GM12878 (cell line): ENCODE results near the gene MYO3B. TPM values are rescaled to one million over a fixed set of nuclear protein-coding genes. Genes with fewer than 3 reads are reported as not detected.

Source experiments
- ATAC-seq: fragments of 200-7000 bp; cut with Tn5 transposase; 3 replicates; pipeline ENCODE4 v1.9.1; 2020; ENCODE audit warnings: mild to moderate bottlenecking, moderate library complexity
- BruUV-seq: library from RNA; stranded (reverse); fragments of 400-500 nt; replicated peaks from 2 replicates; lab custom pipeline; 2021; lab: Mats Ljungman, UMichigan
- CTCF ChIA-PET: fragments of 300-600 bp; sonication (Branson Sonifier 250); formaldehyde crosslinking; extraction: SDS; loops from one replicate; lab custom pipeline; 2021; ENCODE audit warnings: inconsistent platforms; lab: Yijun Ruan, JAX
- POLR2A ChIA-PET: fragments of 350-600 bp; formaldehyde crosslinking; extraction: SDS; loops from one replicate; lab custom pipeline; 2021; ENCODE audit warnings: inconsistent platforms; lab: Charles Lee
- RAD21 ChIA-PET: fragments of 300-600 bp; sonication (Branson Sonifier 250); formaldehyde crosslinking; loops from one replicate; lab custom pipeline; 2023; ENCODE audit warnings: antibody characterized with exemption; ENCODE audit not compliant: unreplicated experiment; lab: Charles Lee
- SMC1A ChIA-PET: fragments of 300-600 bp; sonication (Branson Sonifier 250); formaldehyde crosslinking; loops from one replicate; lab custom pipeline; 2023; ENCODE audit not compliant: unreplicated experiment, uncharacterized antibody; lab: Charles Lee
- DNase-seq: peaks from one replicate; pipeline ENCODE4 v3.0.0-alpha.2; 2011; ENCODE audit warnings: low read depth, low spot score
- FAIRE-seq: peaks from 3 replicates; lab custom pipeline; 2011; peaks lifted over from hg19 to GRCh38; lab: Jason Lieb, UNC
- H2AFZ ChIP-seq: 2 replicates; pipeline ENCODE4 v1.6.0; 2011; ENCODE audit warnings: low read depth, low read length, control low read depth; ENCODE audit not compliant: control insufficient read depth
- H3K27ac ChIP-seq: 2 replicates; pipeline ENCODE4 v1.5.1; 2011; ENCODE audit warnings: control low read depth; ENCODE audit not compliant: control insufficient read depth, insufficient read depth
- H3K27me3 ChIP-seq, 2 experiments: replicated peaks in 1 of 2; 2 replicates each; pipeline versions ENCODE4 v1.6.0 to v1.6.1; 2011; ENCODE audit warnings: low read length in 1 of 2; ENCODE audit not compliant: control insufficient read depth in 2 of 2, insufficient read depth in 2 of 2
- H3K36me3 ChIP-seq, 2 experiments: 2 replicates each; pipeline ENCODE4 v1.5.1; 2011; ENCODE audit warnings: low read length in 1 of 2; ENCODE audit not compliant: control insufficient read depth in 2 of 2, insufficient read depth in 2 of 2
- H3K4me1 ChIP-seq: 2 replicates; pipeline ENCODE4 v1.6.1; 2011; ENCODE audit warnings: mild to moderate bottlenecking, low read length, moderate library complexity, mixed read lengths; ENCODE audit not compliant: control insufficient read depth, insufficient read depth
- H3K4me2 ChIP-seq: 2 replicates; pipeline ENCODE4 v1.6.0; 2011; ENCODE audit warnings: control low read depth; ENCODE audit not compliant: control insufficient read depth, insufficient read depth
- H3K4me3 ChIP-seq: fragments of 200-600 bp; sonication (generic); 2 replicates; pipeline ENCODE4 v1.5.1; 2016
- H3K79me2 ChIP-seq: 2 replicates; pipeline ENCODE4 v1.6.0; 2011; ENCODE audit warnings: low read length; ENCODE audit not compliant: control insufficient read depth, insufficient read depth
- H3K9ac ChIP-seq: 2 replicates; pipeline ENCODE4 v1.8.0; 2011; ENCODE audit warnings: low read length, control low read depth, mixed read lengths; ENCODE audit not compliant: control insufficient read depth, insufficient read depth
- H3K9me3 ChIP-seq: replicated peaks from 3 replicates; pipeline ENCODE4 v1.5.1; 2011; ENCODE audit warnings: mild to moderate bottlenecking, low read length; ENCODE audit not compliant: control insufficient read depth, insufficient read depth
- H4K20me1 ChIP-seq: 2 replicates; pipeline ENCODE4 v1.6.0; 2011; ENCODE audit not compliant: control insufficient read depth, insufficient read depth
- BCL3 ChIP-seq: IDR thresholded peaks from 2 replicates; pipeline ENCODE4 v1.6.1; 2011; ENCODE audit warnings: borderline replicate concordance, low read depth, mild to moderate bottlenecking, moderate library complexity, low read length; ENCODE audit not compliant: insufficient read depth, poor library complexity, severe bottlenecking
- BHLHE40 ChIP-seq, 2 experiments: fragments of 450-650 bp in 1 of 2; IDR thresholded peaks; 2 replicates each; pipeline ENCODE4 v1.6.1; 2011 to 2017; ENCODE audit warnings: low read depth in 2 of 2, borderline replicate concordance in 1 of 2, improper control_type of control experiment in 1 of 2, low read length in 1 of 2, mild to moderate bottlenecking in 1 of 2
- CHD4 ChIP-seq: fragments of 200-600 bp; sonication (generic); IDR thresholded peaks from 2 replicates; pipeline ENCODE4 v1.6.1; 2016; ENCODE audit warnings: mild to moderate bottlenecking
- ETV6 ChIP-seq, 2 experiments: fragments of 450-650 bp in 1 of 2; IDR thresholded peaks in 1 of 2; conservative IDR thresholded peaks in 1 of 2; 2 replicates each; pipeline ENCODE4 v1.6.1; 2014; ENCODE audit warnings: antibody characterized with exemption in 1 of 2, borderline replicate concordance in 1 of 2, low read depth in 1 of 2, mild to moderate bottlenecking in 1 of 2, moderate library complexity in 1 of 2
- JUNB ChIP-seq: IDR thresholded peaks from 2 replicates; pipeline ENCODE4 v1.6.1; 2016; ENCODE audit warnings: antibody characterized with exemption, mild to moderate bottlenecking
- RAD51 ChIP-seq: fragments of 450-650 bp; IDR thresholded peaks from 2 replicates; pipeline ENCODE4 v1.6.1; 2016; ENCODE audit warnings: moderate library complexity, mild to moderate bottlenecking, inconsistent platforms
- RBBP5 ChIP-seq: fragments of 200-600 bp; sonication (generic); conservative IDR thresholded peaks from 2 replicates; pipeline ENCODE4 v1.6.1; 2016
- SIN3A ChIP-seq: IDR thresholded peaks from 2 replicates; pipeline ENCODE4 v1.6.1; 2012; ENCODE audit warnings: low read depth, low read length, improper control_type of control experiment
- SREBF2 ChIP-seq: IDR thresholded peaks from 2 replicates; pipeline ENCODE4 v1.6.1; 2012; ENCODE audit warnings: mild to moderate bottlenecking, low read length
- ZBED1 ChIP-seq: IDR thresholded peaks from 2 replicates; pipeline ENCODE4 v1.6.1; 2016; ENCODE audit warnings: borderline replicate concordance
- ZBTB4 ChIP-seq: fragments of 450-650 bp; formaldehyde crosslinking; IDR thresholded peaks from 2 replicates; pipeline ENCODE4 v1.4.0; 2022; ENCODE audit warnings: mild to moderate bottlenecking, moderate library complexity
- ZNF207 ChIP-seq: fragments of 450-650 bp; IDR thresholded peaks from 2 replicates; pipeline ENCODE4 v1.6.1; 2014; ENCODE audit warnings: antibody characterized with exemption, mild to moderate bottlenecking, borderline replicate concordance
- WGBS: methylation state at CpG from one replicate; pipeline ENCODE4 v1.1.6; 2016; ENCODE audit warnings: low lambda C conversion rate; ENCODE audit not compliant: insufficient replicate concordance, insufficient coverage; ENCODE audit errors: missing lambda C conversion rate; 5-methylcytosine and 5-hydroxymethylcytosine counted together
- in situ Hi-C: fragments of 300-500 bp; cut with MboI; formaldehyde crosslinking; loops from 9 replicates; pipeline ENCODE4 v1.14.3; 2018; ENCODE audit warnings: mixed read lengths
- intact Hi-C: fragments of 100-400 bp; cut with micrococcal nuclease; formaldehyde crosslinking; loops from one replicate; pipeline ENCODE4 v1.14.2; 2022; ENCODE audit not compliant: unreplicated experiment
- polyA plus RNA-seq, 11 experiments: library from polyadenylated mRNA; depleted of rRNA in 4 of 11; unstranded in 6 of 11; stranded (reverse) in 5 of 11; fragments of >200 nt; fragmentation: Nextera tagmentation in 4 of 11; fragmentation: Illumina TruSeq in 1 of 11; extraction: Ambion mirVana in 4 of 11; extraction: Trizol in 1 of 11; gene quantifications; 1 replicate in 1 of 11; 2 replicates in 10 of 11; pipeline versions ENCODE4 v1.2.1 to v1.2.3, GENCODE V29; 2011 to 2016; ENCODE audit warnings: inconsistent platforms in 2 of 11, missing spikeins in 2 of 11, low read depth in 1 of 11
- total RNA-seq, 4 experiments: library from RNA; depleted of rRNA in 3 of 4; stranded (reverse); fragments of >200 nt in 3 of 4; fragmentation: Illumina TruSeq in 1 of 4; extraction: Trizol in 1 of 4; gene quantifications; 2 replicates each; pipeline versions ENCODE4 v1.2.1 to v1.2.3, GENCODE V29; 2013 to 2021

The MYO3B gene
- total and polyA plus RNA-seq, 10 of the 15 experiments (the other 5 are each of a cell fraction or from before 2014, with no cell fraction given): 1.1 to 7.1 (median 2.1) TPM

DNA sequence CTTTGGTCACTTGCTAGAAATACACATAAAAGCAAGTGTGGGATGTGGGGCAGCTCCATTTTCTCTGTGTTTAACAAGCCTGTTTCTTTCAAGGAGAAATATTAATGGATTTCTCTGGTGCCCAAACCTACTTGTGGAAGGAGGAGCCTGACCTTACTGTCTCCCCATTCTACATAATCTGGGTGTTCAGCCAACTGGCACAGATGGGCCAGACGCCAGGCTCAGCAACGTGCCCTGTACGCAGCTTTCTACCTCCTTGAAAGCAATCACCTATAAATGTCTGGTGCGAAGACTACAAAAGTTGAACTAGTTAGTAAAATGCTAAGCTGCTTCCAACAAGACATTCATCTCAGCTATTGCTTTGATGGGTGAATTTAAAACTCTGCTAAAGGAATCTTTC lies 33.2 kb upstream of the MYO3B start:
- POLR2A ChIA-PET: interaction anchor here (0.8 to 5.6 kb wide), 3 partner anchors 12 to 34 kb away, joined by 3 to 28 read pairs (median 3); no protein-coding TSS in a partner anchor
- H3K27ac ChIP-seq: no peak overlapping the region
- WGBS: 87% methylated on average over 4 of the region's 4 CpGs
- DNase-seq (no peak), FAIRE-seq (no peak), ATAC-seq (no peak)
- no peak overlapping the region for H3K4me3 ChIP-seq
- intact Hi-C loops: no loop called here
- H4K20me1 ChIP-seq: no peaks in the 10 kb centered on the region
- no peak overlapping the region for H3K4me2 ChIP-seq
- SMC1A ChIA-PET: interaction anchor here (0.8 to 8.1 kb wide), 8 partner anchors 15 to 134 kb away, joined by 3 to 162 read pairs (median 4); partner anchors contain the start of gene MYO3B
- TF ChIP-seq SREBF2 (no peak), ZBTB4 (CRISPR knock-in tag) (no peak), ZBED1 (no peak), BHLHE40 (IDR thresholded peaks at IDR 0.05; ENCODE audit: borderline replicate concordance in 1 of 2, low read depth in 2 of 2, low read length in 1 of 2) (no peak), RAD51 (no peak), ETV6 (conservative IDR thresholded peaks at IDR 0.05 in 1 of 2, IDR thresholded peaks at IDR 0.05 in 1 of 2; ENCODE audit: borderline replicate concordance in 1 of 2, low read depth in 1 of 2) (no peak), RBBP5 (no peak), ZNF207 (no peak), JUNB (no peak), CHD4 (no peak), SIN3A (no peak), BCL3 (no peak)
- RAD21 ChIA-PET: interaction anchor here (0.7 to 4.8 kb wide), 5 partner anchors 12 to 87 kb away, joined by 3 to 36 read pairs (median 3); no protein-coding TSS in a partner anchor
- no peaks in the 10 kb centered on the region for H3K9me3 ChIP-seq
- H3K9ac ChIP-seq: no peak overlapping the region
- in situ Hi-C loops: no loop called here
- H3K4me1 ChIP-seq: peaks cover 31% of the 10 kb centered on the region
- no peaks in the 10 kb centered on the region for H3K27me3 ChIP-seq
- no TSS peak for BruUV-seq
- H3K79me2 ChIP-seq: no peaks in the 10 kb centered on the region
- H2AFZ ChIP-seq: no peak overlapping the region
- no peaks in the 10 kb centered on the region for H3K36me3 ChIP-seq
- CTCF ChIA-PET: interaction anchor here (1.5 to 4.0 kb wide), 2 partner anchors 12 to 320 kb away, joined by 3 to 36 read pairs; partner anchors contain the start of gene METTL5
